Liver (tissue), 9 donors: ENCODE measurements around the gene DIAPH3. TPM values are rescaled to one million over a fixed set of nuclear protein-coding genes. Genes with fewer than 3 reads are reported as not detected.

ENCODE experiments used
- DNase-seq: peaks from one replicate; pipeline ENCODE4 v3.0.0-alpha.2; 2017; ENCODE audit warnings: low spot score
- H3K27ac ChIP-seq, 2 donors: one replicate each; pipeline ENCODE4 v1.7.0; 2013; ENCODE audit warnings: inconsistent platforms in 2 of 2, low read length in 2 of 2, control low read depth in 1 of 2, low read depth in 1 of 2, mild to moderate bottlenecking in 1 of 2
- H3K27me3 ChIP-seq, 4 donors: one replicate each; pipeline versions ENCODE4 v1.6.1 to v1.7.0; 2013; ENCODE audit warnings: low read length in 3 of 4, inconsistent platforms in 1 of 4, mild to moderate bottlenecking in 1 of 4, moderate library complexity in 1 of 4; ENCODE audit not compliant: control insufficient read depth in 4 of 4, insufficient read depth in 4 of 4
- H3K36me3 ChIP-seq, 4 donors: one replicate each; pipeline versions ENCODE4 v1.6.1 to v1.7.0; 2013; ENCODE audit warnings: low read length in 3 of 4, mild to moderate bottlenecking in 3 of 4, low read depth in 1 of 4, moderate library complexity in 1 of 4; ENCODE audit not compliant: control insufficient read depth in 4 of 4, insufficient read depth in 3 of 4
- H3K4me1 ChIP-seq, 4 donors: one replicate each; pipeline versions ENCODE4 v1.6.1 to v1.7.0; 2013; ENCODE audit warnings: low read length in 3 of 4, mild to moderate bottlenecking in 3 of 4, moderate library complexity in 1 of 4; ENCODE audit not compliant: control insufficient read depth in 4 of 4, insufficient read depth in 4 of 4
- H3K4me3 ChIP-seq, 3 donors: one replicate each; pipeline versions ENCODE4 v1.6.1 to v1.7.0; 2013; ENCODE audit warnings: low read length in 3 of 3, control low read depth in 1 of 3, low read depth in 1 of 3, mild to moderate bottlenecking in 1 of 3
- H3K9ac ChIP-seq, 2 donors: one replicate each; pipeline ENCODE4 v1.7.0; 2013; ENCODE audit warnings: low read length in 2 of 2, mild to moderate bottlenecking in 2 of 2, moderate library complexity in 2 of 2, control low read depth in 1 of 2, low read depth in 1 of 2
- H3K9me3 ChIP-seq, 4 donors: one replicate each; pipeline versions ENCODE4 v1.6.1 to v1.7.0; 2013; ENCODE audit warnings: low read length in 3 of 4; ENCODE audit not compliant: control insufficient read depth in 4 of 4
- CTCF ChIP-seq: fragments of 150-350 bp; IDR thresholded peaks from 2 replicates; pipeline ENCODE4 v1.5.1; 2017; ENCODE audit warnings: improper control_type of control experiment, low read depth, low read length; ENCODE audit not compliant: missing input control
- FOXA1 ChIP-seq: IDR thresholded peaks from 2 replicates; pipeline ENCODE4 v1.6.1; 2016; ENCODE audit warnings: antibody characterized with exemption
- FOXA2 ChIP-seq: IDR thresholded peaks from 2 replicates; pipeline ENCODE4 v1.6.1; 2016; ENCODE audit warnings: antibody characterized with exemption
- GABPA ChIP-seq, 2 donors: IDR thresholded peaks in 1 of 2; conservative IDR thresholded peaks in 1 of 2; 2 replicates each; pipeline ENCODE4 v1.6.1; 2016; ENCODE audit warnings: antibody characterized with exemption in 2 of 2, mild to moderate bottlenecking in 1 of 2, moderate library complexity in 1 of 2
- HNF4A ChIP-seq, 2 donors: conservative IDR thresholded peaks; 2 replicates each; pipeline ENCODE4 v1.6.1; 2016; ENCODE audit warnings: antibody characterized with exemption in 2 of 2, mild to moderate bottlenecking in 2 of 2
- HNF4G ChIP-seq: IDR thresholded peaks from 2 replicates; pipeline ENCODE4 v1.6.1; 2016; ENCODE audit warnings: antibody characterized with exemption
- JUND ChIP-seq, 2 donors: IDR thresholded peaks; 2 replicates each; pipeline ENCODE4 v1.6.1; 2016; ENCODE audit warnings: antibody characterized with exemption in 2 of 2
- MAX ChIP-seq: IDR thresholded peaks from 2 replicates; pipeline ENCODE4 v1.6.1; 2016; ENCODE audit warnings: antibody characterized with exemption
- NR2F2 ChIP-seq: IDR thresholded peaks from 2 replicates; pipeline ENCODE4 v1.6.1; 2016; ENCODE audit warnings: antibody characterized with exemption
- RXRA ChIP-seq, 2 donors: IDR thresholded peaks; 2 replicates each; pipeline ENCODE4 v1.6.1; 2017 to 2018; ENCODE audit warnings: antibody characterized with exemption in 2 of 2, mild to moderate bottlenecking in 1 of 2
- SP1 ChIP-seq: IDR thresholded peaks from 2 replicates; pipeline ENCODE4 v1.6.1; 2018; ENCODE audit warnings: antibody characterized with exemption, mild to moderate bottlenecking
- YY1 ChIP-seq: IDR thresholded peaks from 2 replicates; pipeline ENCODE4 v1.6.1; 2016; ENCODE audit warnings: antibody characterized with exemption, mild to moderate bottlenecking
- ZBTB33 ChIP-seq: IDR thresholded peaks from 2 replicates; pipeline ENCODE4 v1.6.1; 2016; ENCODE audit warnings: antibody characterized with exemption
- WGBS: extraction: QIAGEN DNeasy Blood & Tissue Kit; methylation state at CpG from one replicate; pipeline ENCODE4 v1.1.7; 2013; 5-methylcytosine and 5-hydroxymethylcytosine counted together
- polyA plus RNA-seq, 2 donors: library from polyadenylated mRNA; stranded (reverse) in 1 of 2; unstranded in 1 of 2; fragments of 200-250 nt in 1 of 2; fragments of >200 nt in 1 of 2; fragmentation: Nextera tagmentation in 1 of 2; extraction: Ambion mirVana in 1 of 2; gene quantifications; one replicate each; pipeline versions ENCODE4 v1.2.1 to v1.2.3, GENCODE V29; 2013 to 2015
- total RNA-seq, 2 donors: library from RNA; depleted of rRNA; stranded (reverse); fragments of >200 nt; gene quantifications; one replicate each; pipeline ENCODE4 v1.2.3, GENCODE V29; 2014
- donor health status: healthy.
- donor health status: healthy.
- donor health status: healthy.
- donor health status: healthy.
- donor health status: healthy.

Gene DIAPH3
- total and polyA plus RNA-seq, 4 donors = 0.08 to 11.1 (median 0.27) TPM

GRCh38 chr13:59950266-59950665, 213.5 kb downstream of the DIAPH3 start:
- Histone ChIP-seq H3K4me3 (no peak overlapping the region), H3K9me3 (peaks cover 0 to 3% (median under 1%) of the 10 kb centered on the region in 4 donors), H3K4me1 (no peaks in the 10 kb centered on the region), H3K36me3 (no peaks in the 10 kb centered on the region), H3K27me3 (no peaks in the 10 kb centered on the region), H3K27ac (no peak overlapping the region), H3K9ac (no peak overlapping the region)
- WGBS = 93% methylated on average over 2 of the region's 2 CpGs
- no peak for TF ChIP-seq YY1
- no peak for DNase-seq

GRCh38 chr13:59948686-59949085, 215.0 kb downstream of the DIAPH3 start:
- no peak for DNase-seq
- H3K4me3 ChIP-seq = no peak overlapping the region
- no peak overlapping the region for H3K9ac ChIP-seq
- TF ChIP-seq NR2F2 (no peak), RXRA (IDR thresholded peaks at IDR 0.05) (no peak), HNF4G (no peak), MAX (no peak), SP1 (no peak), FOXA2 (no peak), HNF4A (conservative IDR thresholded peaks at IDR 0.05) (no peak)
- H3K27me3 ChIP-seq = no peaks in the 10 kb centered on the region
- H3K36me3 ChIP-seq = no peaks in the 10 kb centered on the region
- H3K9me3 ChIP-seq = peaks cover 0 to 3% (median 0%) of the 10 kb centered on the region in 4 donors
- no peaks in the 10 kb centered on the region for H3K4me1 ChIP-seq
- no peak overlapping the region for H3K27ac ChIP-seq

GRCh38 chr13:59946944-59947343, 216.8 kb downstream of the DIAPH3 start:
- DNase-seq = no peak
- TF ChIP-seq ZBTB33 (no peak), YY1 (no peak), CTCF (no peak), JUND (IDR thresholded peaks at IDR 0.05) (no peak), HNF4G (no peak), SP1 (no peak)
- no peak overlapping the region for H3K27ac ChIP-seq
- no peaks in the 10 kb centered on the region for H3K4me1 ChIP-seq
- H3K9ac ChIP-seq = no peak overlapping the region
- no peak overlapping the region for H3K4me3 ChIP-seq
- no peaks in the 10 kb centered on the region for H3K36me3 ChIP-seq
- H3K27me3 ChIP-seq = no peaks in the 10 kb centered on the region
- WGBS = 86% methylated on average over 4 of the region's 4 CpGs
- H3K9me3 ChIP-seq = peaks cover 0 to 3% (median 0%) of the 10 kb centered on the region in 4 donors

- H3K4me3 ChIP-seq = no peak overlapping the region
- no peak overlapping the region for H3K27ac ChIP-seq
- no peak overlapping the region for H3K9ac ChIP-seq
- no peaks in the 10 kb centered on the region for H3K9me3 ChIP-seq
- 77% methylated on average over 1 of the region's 1 CpG for WGBS
- H3K36me3 ChIP-seq = no peaks in the 10 kb centered on the region
- DNase-seq = no peak
- H3K27me3 ChIP-seq = no peaks in the 10 kb centered on the region
- TF ChIP-seq HNF4G (no peak), GABPA (IDR thresholded peaks at IDR 0.05 in 1 of 2, conservative IDR thresholded peaks at IDR 0.05 in 1 of 2) (no peak), FOXA1 (no peak)
- no peaks in the 10 kb centered on the region for H3K4me1 ChIP-seq
Measured at GRCh38 chr13:59931621-59932020, 232.1 kb downstream of the DIAPH3 start.
